ENCODE measurements around the gene KCNQ5. TPM values are rescaled to one million over a fixed set of nuclear protein-coding genes. Genes with fewer than 3 reads are reported as not detected.

Gene KCNQ5
- polyA plus RNA-seq, 3 donors: not detected

DNA sequence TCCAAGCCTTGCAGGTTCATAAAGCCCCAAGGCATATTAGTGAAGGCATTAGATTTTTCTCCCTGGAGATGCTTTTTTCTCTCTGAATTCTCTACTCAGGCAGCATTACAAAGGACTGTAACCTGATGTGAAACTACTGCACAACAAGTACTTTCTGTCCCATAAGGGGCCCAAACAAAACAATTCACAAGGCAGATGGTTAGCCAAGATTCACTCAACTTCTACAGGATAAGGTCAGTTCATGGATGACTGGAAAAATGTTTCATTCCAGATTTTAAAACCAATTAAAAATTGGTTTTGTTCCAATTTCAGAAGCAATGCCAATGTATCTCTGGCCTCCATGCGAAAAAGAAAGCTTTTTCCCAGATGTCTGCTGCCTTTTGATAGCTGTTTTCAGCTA, 421.6 kb downstream of the KCNQ5 start:
- no peaks in the 10 kb centered on the region for H3K4me1 Mint-ChIP-seq
- intact Hi-C loops (cut with micrococcal nuclease): no loop called here
- peaks cover 0 to 13% (median 6%) of the 10 kb centered on the region in 7 donors for H3K9me3 Mint-ChIP-seq
- no peaks in the 10 kb centered on the region for H3K36me3 Mint-ChIP-seq
- H2AFZ ChIP-seq (ENCODE audit: insufficient read depth, low read depth, low read length, poor library complexity, severe bottlenecking): no peak overlapping the region
- no peaks in the 10 kb centered on the region for H3K27me3 ChIP-seq (ENCODE audit: control insufficient read depth in 2 of 2, insufficient read depth in 2 of 2, low read length in 2 of 2)
- H3K36me3 ChIP-seq (replicated peaks in 1 of 2; ENCODE audit: control insufficient read depth in 1 of 2, insufficient read depth in 2 of 2, low read length in 2 of 2): no peaks in the 10 kb centered on the region
- H3K27ac Mint-ChIP-seq: no peak overlapping the region
- TF ChIP-seq CTCF (IDR thresholded peaks at IDR 0.05): no peak
- H3K9ac ChIP-seq (ENCODE audit: insufficient read depth, low read length, poor library complexity, severe bottlenecking): no peak overlapping the region
- H3K9me3 ChIP-seq (replicated peaks in 1 of 2; ENCODE audit: control insufficient read depth in 1 of 2, insufficient read depth in 1 of 2, low read length in 2 of 2): no peaks in the 10 kb centered on the region
- no peak for DNase-seq
- H3K79me2 ChIP-seq (ENCODE audit: insufficient read depth, low read length): no peaks in the 10 kb centered on the region
- H4K20me1 ChIP-seq (ENCODE audit: insufficient read depth, low read length): no peaks in the 10 kb centered on the region
- WGBS (ENCODE audit: insufficient coverage): no CpG with 5 or more reads among the region's 1 CpG
- H3K4me3 Mint-ChIP-seq: no peak overlapping the region
- no peaks in the 10 kb centered on the region for H3K4me1 ChIP-seq (ENCODE audit: control insufficient read depth in 1 of 2, insufficient read depth in 2 of 2, low read length in 2 of 2)
- H3K4me2 ChIP-seq (replicated peaks; ENCODE audit: extremely low read depth, low read length, poor library complexity, severe bottlenecking): no peak overlapping the region
- H3K27ac ChIP-seq (ENCODE audit: low read depth in 1 of 2, low read length in 2 of 2): no peak overlapping the region
- no peak overlapping the region for H3K4me3 ChIP-seq (replicated peaks in 1 of 3; ENCODE audit: low read depth in 2 of 3, low read length in 3 of 3)
- peaks cover 0 to 2% (median 0%) of the 10 kb centered on the region in 3 donors for H3K27me3 Mint-ChIP-seq (ENCODE audit: low read depth in 3 of 3)

GRCh38 chr6:73045609-73046008, 423.7 kb downstream of the KCNQ5 start:
- H3K79me2 ChIP-seq (ENCODE audit: insufficient read depth, low read length): no peaks in the 10 kb centered on the region

More at GRCh38 chr6:73045609-73046008, 423.7 kb downstream of the KCNQ5 start:
- Mint-ChIP-seq H3K27ac (no peak overlapping the region), H3K4me1 (no peaks in the 10 kb centered on the region), H3K36me3 (no peaks in the 10 kb centered on the region), H3K27me3 (ENCODE audit: low read depth in 3 of 3) (no peaks in the 10 kb centered on the region), H3K4me3 (no peak overlapping the region), H3K9me3 (peaks cover 0 to 4% (median 2%) of the 10 kb centered on the region in 7 donors)
- no peak overlapping the region for H3K4me2 ChIP-seq (replicated peaks; ENCODE audit: extremely low read depth, low read length, poor library complexity, severe bottlenecking)
- H3K9ac ChIP-seq (ENCODE audit: insufficient read depth, low read length, poor library complexity, severe bottlenecking): no peak overlapping the region
- H3K9me3 ChIP-seq (replicated peaks in 1 of 2; ENCODE audit: control insufficient read depth in 1 of 2, insufficient read depth in 1 of 2, low read length in 2 of 2): no peaks in the 10 kb centered on the region
- intact Hi-C loops (cut with micrococcal nuclease): no loop called here
- no peak for TF ChIP-seq CTCF (IDR thresholded peaks at IDR 0.05)
- no peak overlapping the region for H3K4me3 ChIP-seq (replicated peaks in 1 of 3; ENCODE audit: low read depth in 2 of 3, low read length in 3 of 3)
- no peak overlapping the region for H3K27ac ChIP-seq (ENCODE audit: low read depth in 1 of 2, low read length in 2 of 2)
- H3K4me1 ChIP-seq (ENCODE audit: control insufficient read depth in 1 of 2, insufficient read depth in 2 of 2, low read length in 2 of 2): no peaks in the 10 kb centered on the region
- H3K36me3 ChIP-seq (replicated peaks in 1 of 2; ENCODE audit: control insufficient read depth in 1 of 2, insufficient read depth in 2 of 2, low read length in 2 of 2): no peaks in the 10 kb centered on the region
- 100% methylated on average over 1 of the region's 2 CpGs for WGBS (ENCODE audit: insufficient coverage)
- no peak for DNase-seq
- H2AFZ ChIP-seq (ENCODE audit: insufficient read depth, low read depth, low read length, poor library complexity, severe bottlenecking): no peak overlapping the region
- H3K27me3 ChIP-seq (ENCODE audit: control insufficient read depth in 2 of 2, insufficient read depth in 2 of 2, low read length in 2 of 2): no peaks in the 10 kb centered on the region
- H4K20me1 ChIP-seq (ENCODE audit: insufficient read depth, low read length): no peaks in the 10 kb centered on the region

All from CD14-positive monocyte (primary cell).